HG02885 (cell line): ENCODE results near the gene PPM1B.
"Not testable (repeated sequence)": the region's sequence is repeated elsewhere in the genome, so short reads cannot be mapped to it uniquely, and the experiment has no call there.

Source experiments
- ATAC-seq: cut with Tn5 transposase; IDR thresholded peaks from one replicate; pipeline ENCODE4 v1.9.1; 2021; ENCODE audit warnings: mild to moderate bottlenecking; ENCODE audit not compliant: unreplicated experiment, poor library complexity

The PPM1B gene

DNA sequence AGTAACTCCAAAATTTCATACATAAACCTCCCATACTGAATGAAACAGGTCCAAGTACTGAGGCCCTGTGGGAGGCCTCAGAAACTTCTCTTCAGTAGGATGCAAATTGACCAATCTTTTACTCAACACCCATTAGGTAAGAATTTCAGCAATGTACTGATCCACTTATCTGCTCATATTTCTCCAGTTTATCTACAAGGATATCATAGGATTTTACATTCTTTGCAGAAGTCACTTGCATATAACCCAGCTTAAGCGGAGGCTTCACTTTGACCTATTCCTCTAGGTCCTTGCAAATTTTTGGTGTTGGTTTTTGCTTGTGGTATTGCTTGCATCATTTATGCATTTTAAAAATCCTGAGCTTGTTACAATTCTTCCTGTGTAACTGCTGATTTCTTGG, 77.8 kb downstream of the PPM1B start:
- ATAC-seq = no peak

DNA sequence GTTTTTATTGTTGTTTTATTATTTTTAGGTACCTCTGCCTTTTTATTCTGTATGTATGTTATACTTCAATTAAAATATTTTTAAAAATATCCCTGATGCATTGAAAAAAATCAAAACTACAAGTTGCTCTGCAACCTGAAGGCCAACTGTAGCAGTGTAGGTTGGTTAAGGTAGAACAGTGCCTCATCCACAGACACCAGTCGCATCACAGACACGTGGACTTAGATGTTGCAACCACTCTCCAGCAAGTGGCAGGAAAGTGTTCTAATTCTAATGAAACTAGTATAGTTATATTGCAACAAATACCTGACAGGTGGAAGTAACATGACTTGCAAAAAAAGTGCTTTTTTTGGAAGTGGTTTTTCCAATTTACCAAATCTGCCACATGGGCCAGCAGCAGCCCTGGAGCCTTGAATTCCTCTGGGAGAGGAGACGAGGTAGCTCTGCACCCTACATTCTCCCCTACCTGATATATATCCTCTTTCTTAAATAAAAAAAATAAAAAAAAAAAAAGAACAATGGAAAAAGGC, 78.2 kb downstream of the PPM1B start:
- no peak for ATAC-seq

DNA sequence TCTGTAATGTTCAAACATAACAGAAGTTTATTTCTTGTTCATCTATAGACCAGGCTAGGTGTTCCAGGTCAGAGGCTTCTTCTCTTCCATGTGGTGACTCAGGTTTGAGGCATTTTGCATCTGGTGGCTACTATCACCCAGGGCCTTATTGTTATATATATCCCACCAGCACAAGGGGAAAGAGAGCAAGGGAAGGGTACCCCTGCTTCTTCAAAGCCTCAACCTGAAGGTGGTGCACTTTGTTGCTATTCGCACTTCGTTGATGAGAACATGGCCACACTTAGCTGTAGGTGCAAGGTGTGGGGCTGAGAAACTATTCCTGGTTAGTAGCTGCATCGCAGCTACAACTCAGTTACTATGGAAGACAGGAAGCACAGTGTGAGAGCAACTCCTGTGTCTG, 79.2 kb downstream of the PPM1B start:
- no peak for ATAC-seq

DNA sequence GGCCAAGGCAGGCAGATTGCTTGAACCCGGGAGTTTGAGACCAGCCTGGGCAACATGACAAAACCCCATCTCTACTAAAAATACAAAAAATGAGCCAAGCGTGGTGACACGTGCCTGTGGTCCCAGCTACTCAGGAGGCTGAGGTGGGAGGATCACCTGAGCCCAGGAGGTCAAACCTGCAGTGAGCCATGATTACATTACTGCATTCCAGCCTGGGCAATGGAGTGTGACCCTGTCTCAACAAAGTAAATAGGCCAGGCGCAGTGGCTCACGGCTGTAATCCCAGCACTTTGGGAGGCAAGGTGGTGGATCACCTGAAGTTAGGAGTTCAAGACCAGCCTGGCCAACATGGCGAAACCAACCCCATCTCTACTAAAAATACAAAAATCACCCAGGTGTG, 80.6 kb downstream of the PPM1B start:
- not testable (repeated sequence) for ATAC-seq

DNA sequence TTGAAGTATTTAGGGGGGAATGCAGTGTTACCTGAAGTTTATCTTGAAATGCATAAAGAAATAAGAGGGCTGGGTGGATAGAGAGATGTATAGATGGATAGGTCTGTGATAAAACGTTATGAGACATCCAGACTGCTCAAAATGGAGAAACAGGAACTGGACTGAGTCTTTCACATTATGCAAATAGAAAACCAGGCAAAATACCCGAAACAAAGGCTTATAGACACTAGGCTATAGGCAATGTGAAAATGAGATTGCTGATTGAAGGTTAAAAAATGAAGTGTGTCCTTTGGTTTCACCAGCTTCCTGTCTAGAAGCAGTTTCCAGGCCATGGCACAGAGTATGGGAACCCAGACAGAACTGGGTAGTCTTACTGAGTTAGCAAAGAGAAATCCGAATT, 81.7 kb downstream of the PPM1B start:
- ATAC-seq = peak; percentile 63

DNA sequence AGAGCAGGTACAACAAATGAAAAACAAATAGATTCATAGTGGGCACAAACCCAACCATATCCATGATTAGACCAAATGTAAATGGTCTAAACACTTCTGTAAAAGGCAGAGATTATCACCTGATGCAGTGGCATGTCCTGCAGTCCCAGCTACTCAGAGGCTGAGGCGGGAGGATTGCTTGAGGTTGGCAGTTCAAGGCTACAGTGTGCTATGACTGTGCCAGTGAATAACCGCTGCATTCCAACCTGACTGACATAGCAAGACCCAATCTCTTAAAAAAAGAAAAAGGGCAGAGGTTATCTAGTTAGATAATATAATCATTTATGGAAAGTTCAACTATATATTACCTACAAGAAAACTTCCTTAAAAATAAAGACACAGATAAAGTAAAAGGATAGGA, 85.3 kb downstream of the PPM1B start:
- ATAC-seq = no peak

DNA sequence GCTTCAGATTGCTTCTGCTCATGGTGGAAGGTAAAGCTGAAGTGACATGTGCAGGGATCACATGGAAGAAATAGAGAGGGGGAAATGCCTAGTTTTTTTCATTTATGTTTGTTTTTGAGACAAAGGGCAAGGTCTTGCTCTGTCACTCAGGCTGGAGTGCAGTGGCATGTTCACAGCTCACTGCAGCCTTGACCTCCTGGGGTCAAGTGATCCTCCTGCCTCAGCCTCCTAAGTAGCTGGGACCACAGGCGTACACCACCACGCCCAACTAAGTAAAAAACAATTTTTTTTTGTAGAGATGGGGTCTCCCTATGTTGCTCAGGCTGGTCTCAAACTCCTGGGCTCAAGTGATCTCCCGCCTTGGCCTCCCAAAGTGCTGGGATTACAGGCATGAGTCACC, 87.0 kb downstream of the PPM1B start:
- not testable (repeated sequence) for ATAC-seq

- not testable (repeated sequence) for ATAC-seq
These were observed 89.1 kb downstream of the PPM1B start for GRCh38 chr2:44257802-44258201.

- ATAC-seq = no peak
These were observed 98.7 kb downstream of the PPM1B start for GRCh38 chr2:44267269-44267795.

GRCh38 chr2:44267796-44268648, 99.3 kb downstream of the PPM1B start:
- ATAC-seq = no peak

GRCh38 chr2:44269831-44270230, 101.2 kb downstream of the PPM1B start:
- ATAC-seq = no peak

- ATAC-seq = no peak
These were observed 102.6 kb downstream of the PPM1B start for GRCh38 chr2:44271296-44271695.

GRCh38 chr2:44273076-44273475, 104.4 kb downstream of the PPM1B start:
- no peak for ATAC-seq

- ATAC-seq = no peak
These were observed 104.9 kb downstream of the PPM1B start for GRCh38 chr2:44273596-44273995.

DNA sequence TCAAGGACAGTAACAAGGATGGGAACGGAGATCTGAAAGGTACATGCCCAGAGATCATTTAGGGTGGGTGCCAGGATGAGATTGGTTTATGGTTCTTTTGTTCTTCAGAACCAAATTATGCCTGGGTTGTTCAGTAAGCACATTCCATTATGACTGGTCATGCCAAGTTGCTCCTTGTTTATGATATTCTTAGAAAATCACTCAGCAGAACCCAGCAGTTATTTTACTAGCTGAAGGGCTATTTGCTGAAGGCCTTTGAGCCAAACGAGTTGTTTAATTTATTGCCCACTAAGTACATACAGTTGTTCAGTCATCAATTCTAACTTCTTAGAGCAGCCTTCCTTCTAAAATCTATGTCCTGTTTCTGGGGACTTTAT, 107.2 kb downstream of the PPM1B start:
- no peak for ATAC-seq

DNA sequence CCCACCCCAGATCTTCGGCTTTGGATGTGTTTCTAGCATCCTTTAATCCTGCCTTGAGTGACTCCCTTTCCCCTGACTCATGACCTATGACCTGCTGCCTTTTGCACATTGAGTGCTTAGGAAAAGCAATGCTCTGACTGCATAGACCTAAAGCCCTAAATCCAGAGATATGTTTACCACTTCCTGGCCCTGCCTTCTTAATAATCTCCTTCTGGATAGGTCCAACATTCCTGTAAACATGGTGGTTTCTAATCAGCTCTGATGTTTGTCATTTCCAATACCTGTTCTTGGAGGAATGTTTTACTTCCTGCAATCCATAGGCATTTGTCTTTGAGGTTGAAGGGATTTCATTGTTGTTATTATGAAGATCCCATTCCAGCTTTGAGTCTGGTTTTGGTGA, 108.9 kb downstream of the PPM1B start:
- no peak for ATAC-seq

DNA sequence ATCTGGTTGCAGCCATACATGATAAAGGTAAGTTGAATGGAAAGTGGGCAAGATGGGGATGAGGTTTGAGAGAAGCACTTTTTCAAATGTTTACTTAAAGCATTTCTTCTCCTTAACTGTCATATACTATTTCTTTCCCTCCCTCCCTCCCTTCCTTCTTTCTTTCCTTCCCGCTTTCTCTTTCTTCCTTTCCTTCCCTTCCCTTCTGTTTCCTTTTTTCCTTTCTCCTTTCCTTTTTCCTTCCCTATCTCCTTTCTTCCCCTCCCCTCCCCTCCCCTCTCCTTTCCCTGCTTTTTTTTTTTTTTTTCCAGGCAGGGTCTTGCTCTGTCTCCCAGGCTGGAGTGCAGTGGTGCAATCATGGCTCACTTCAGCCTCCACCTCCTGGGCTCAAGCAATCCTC, 112.2 kb downstream of the PPM1B start:
- no peak for ATAC-seq
